Activated CD8-positive, alpha-beta memory T cell treated with anti-CD3 and anti-CD28 coated beads for 36 hours (primary cell): ENCODE measurements around the gene KCNQ4. TPM values are rescaled to one million over a fixed set of nuclear protein-coding genes. Genes with fewer than 3 reads are reported as not detected.

Source experiments
- CTCF ChIA-PET: fragments of 350-600 bp; sonication (Branson Sonifier 250); formaldehyde crosslinking; loops from one replicate; lab custom pipeline; 2021; ENCODE audit warnings: antibody characterized with exemption; lab: Charles Lee
- POLR2A ChIA-PET: fragments of 350-600 bp; sonication (Branson Sonifier 250); formaldehyde crosslinking; loops from one replicate; lab custom pipeline; 2021; ENCODE audit warnings: antibody characterized with exemption; lab: Charles Lee
- total RNA-seq, 2 experiments: library from RNA; stranded (reverse); gene quantifications; one replicate each; pipeline ENCODE4 v1.2.3, GENCODE V29; 2021

The KCNQ4 gene
- under 1 TPM; 0.17 to 0.25 TPM for total RNA-seq

DNA sequence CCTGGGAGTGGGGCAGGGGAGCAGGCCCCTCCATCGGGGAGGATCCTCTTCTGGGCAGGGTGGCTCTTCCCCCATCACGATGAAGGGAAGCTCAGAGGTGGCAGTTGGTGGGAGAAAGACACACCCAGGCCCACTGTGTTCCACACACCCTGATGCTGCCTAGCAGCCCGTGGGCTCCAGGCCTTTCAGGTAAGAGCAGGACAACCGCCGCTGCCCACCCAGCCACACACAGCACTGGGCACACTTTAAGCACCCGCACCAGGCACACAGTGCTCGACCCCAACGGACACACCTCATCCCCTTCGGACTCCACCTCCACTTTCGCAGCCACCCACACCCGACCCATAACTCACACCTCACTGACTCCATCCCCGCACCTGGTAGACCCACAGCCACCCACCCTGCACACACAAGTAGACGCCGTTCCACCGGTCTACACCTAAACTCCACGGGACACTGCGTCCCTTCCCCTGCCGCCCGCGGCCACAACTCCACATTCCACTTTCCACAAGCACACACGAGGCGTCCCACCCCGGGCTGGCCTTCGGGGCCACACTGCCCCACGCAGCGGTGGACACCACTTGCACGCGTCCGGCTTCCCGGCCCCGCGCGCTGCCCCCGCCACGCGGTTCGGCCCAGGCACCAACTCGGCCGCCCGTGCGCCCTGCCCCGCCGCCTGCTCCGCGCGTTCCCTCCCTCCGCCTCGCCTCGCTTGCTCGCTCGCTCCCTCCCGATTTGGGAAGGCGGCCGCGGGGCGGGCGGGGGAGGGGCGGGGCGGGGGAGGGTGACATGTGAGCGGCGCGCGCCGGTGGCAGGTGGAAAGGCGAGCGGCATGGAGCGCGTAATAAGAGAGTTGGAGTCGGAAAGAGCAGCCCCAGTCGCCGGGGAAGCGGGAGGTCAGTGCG is at the start of gene KCNQ4:
KCNQ4 (plus strand) TSS at position 787 of the 905 bp plus-strand sequence. CDS start 307 bp downstream, outside the sequence.
- ChIA-PET CTCF (interaction anchor here (1.1 kb wide), 2 partner anchors 10 to 166 kb away, joined by 3 read pairs; no protein-coding TSS in a partner anchor), POLR2A (no interaction called here)

DNA sequence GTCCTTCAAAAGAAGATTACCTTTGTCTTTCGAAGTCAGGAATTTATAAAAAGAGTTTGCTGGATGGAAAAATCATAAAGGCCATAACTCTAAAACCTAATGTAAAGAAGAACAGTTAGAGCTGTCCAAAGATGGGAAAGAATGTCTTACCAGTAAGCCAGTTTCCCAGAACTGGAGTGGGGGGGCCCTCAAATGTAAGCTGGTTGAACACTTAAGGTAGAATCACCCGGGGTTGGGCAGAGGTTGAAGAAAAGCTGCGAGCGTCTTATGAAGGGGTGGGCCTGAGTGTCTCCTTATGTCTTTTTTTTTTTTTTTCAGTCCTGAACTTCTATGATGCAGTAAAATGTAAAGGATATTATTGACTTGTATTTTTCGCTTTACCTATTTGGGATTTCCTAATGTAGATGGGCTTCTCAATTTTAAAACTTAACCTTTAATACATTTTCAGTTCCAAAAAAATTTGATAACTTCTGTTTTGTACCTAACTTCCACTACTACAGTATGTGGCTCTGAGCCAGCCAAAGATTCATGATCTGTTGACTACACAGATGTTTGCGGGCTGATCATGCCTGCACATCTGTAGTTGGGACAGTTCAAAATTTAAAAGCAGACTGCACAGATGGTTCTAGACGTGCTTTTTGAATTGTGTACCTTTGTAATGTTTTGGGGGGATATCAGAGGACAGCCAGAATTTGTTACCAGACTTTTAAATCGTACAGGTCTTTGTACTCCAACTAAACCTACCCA is 48.5 kb upstream of the KCNQ4 start:
- CTCF ChIA-PET = no interaction called here

DNA sequence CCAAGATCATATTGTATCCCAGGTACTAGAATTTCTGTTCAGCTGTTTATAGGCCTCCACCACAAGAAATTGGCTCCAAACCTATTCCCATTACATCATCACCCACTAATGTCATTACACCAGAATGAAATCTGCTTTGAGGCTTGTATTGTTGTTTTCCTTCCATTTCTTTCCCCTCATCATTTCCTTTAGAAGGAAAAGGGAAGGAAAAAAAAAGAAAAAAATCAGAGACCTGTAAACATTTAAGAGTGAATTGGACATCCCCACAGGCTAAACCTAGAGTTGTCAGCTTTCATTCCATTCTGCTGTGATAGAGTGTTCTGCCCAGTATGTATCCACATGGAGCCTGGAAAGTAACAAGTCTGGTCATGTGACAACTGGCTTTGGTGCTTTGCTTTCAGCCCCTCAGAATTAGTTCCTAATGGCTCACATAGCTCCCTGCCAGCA is 47.5 kb upstream of the KCNQ4 start:
- ChIA-PET CTCF (no interaction called here), POLR2A (no interaction called here)

More for the DNA sequence above, 48.5 kb upstream of the KCNQ4 start:
- POLR2A ChIA-PET = no interaction called here

DNA sequence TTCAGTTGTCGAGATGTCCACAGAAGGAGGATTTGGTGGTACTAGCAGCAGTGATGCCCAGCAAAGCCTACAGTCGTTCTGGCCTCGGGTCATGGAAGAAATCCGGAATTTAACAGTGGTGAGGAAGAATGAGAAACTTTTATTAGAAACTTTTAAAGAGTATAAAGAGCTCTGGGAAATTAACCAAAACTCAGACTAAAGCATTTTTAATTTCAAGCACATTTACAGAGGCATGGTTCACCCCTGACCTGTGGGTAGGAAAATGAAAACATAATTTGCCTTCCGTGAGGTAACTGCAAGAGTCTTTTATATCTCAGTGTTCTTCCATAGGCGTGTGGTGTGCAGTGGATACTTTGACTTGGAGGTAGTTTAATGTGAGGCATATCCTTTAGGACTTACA is 44.8 kb upstream of the KCNQ4 start:
- POLR2A ChIA-PET = no interaction called here
- CTCF ChIA-PET = no interaction called here

DNA sequence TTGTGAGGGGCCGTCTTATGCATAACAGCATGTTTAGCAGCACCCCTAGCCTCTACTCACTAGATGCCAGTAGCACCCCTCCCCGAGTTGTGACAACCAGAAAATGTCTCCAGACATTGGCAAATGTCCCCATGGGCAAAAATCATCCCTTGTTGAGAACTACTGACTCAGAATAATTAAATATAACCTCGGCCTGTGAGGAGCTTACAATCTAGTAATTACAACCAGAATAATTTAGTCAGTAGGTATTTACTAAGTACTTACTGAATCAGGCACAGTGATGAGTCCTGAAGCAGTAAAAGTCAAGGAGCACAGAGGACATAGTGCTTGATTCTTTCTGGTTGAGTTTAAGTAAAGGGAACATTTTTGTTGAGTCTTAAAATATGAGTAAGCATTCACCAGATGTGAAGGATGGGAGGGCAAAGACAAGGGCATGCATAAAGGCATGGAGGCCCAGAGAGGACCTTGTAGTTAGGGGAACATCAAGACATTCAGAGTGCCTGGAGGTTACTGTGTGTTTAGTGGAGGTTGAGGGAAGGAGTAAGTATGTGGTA is 44.1 kb upstream of the KCNQ4 start:
- ChIA-PET CTCF (no interaction called here), POLR2A (no interaction called here)

DNA sequence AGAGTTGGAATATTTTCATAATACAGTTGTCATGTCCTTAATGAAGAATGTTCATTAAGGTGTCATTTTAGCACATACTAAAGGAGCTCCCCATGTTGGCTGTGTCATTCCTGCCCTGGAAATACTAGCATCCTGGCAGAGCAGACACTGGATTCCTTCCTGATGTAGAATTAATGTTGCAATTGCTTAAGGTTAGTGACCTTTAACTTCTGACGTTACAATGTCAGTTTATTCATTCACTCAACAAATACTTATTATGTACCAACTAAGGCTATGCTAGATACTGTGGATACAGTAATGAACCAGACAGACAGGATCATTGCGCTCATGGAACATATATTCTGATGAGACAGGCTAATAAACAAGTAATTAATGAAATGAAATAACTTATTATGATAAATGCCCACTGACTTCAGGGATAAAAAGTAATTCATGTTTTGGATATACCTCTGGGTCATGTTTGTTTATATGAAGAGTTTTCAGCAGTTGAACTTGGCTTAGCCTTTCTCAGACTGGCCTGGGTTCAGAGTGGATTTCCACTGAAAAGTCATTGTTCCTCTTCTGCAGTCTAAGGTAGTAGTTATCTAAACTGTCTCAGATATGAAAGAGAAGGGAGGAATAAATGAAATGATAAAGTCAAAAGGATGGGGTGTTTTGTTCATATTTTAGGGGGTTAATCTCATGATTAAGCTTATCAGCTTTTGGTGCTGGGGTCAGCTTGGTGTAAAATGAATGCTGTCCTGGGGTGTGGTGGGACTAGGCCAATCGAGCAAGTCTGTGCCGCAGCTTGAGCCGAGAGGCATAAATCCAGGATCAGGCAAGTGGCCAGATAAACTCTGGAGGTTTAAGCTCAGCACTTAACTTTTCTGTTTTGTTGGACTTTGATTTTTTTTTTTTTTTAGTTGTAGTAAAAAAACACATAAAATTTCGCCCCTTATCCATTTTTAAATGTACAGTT is 43.3 kb upstream of the KCNQ4 start:
- POLR2A ChIA-PET = no interaction called here
- CTCF ChIA-PET = no interaction called here

DNA sequence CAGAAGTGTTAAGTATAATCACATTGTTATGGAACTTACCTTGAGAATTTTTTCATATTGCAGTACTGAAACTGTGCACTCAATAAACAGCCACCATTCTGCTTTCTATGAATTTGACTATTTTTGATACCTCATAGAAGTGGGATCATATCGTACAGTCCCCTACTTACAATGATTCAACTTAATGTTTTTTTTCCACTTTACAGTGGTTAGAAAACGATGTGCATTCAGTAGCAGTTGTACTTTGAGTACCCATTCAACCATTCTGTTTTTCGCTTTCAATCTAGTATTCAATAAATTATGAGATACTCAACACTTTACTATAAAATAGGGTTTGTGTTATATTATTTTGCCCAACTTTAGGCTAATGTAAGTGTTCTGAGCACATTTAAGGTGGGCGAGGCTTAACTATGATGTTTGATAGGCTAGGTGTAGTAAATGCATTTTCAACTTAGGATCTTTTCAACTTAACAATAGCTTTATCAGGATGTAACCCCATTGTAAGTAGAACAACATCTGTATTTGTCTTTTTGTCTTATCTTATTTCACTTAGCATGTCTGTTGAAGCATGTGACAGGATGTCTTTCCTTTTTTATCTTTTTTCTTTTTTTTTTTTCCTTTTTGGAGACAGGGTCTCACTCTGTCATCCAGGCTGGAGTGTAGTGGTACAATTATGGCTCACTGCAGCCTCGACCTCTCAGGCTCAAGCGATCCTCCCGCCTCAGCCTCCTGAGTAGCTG is 42.4 kb upstream of the KCNQ4 start:
- CTCF ChIA-PET = no interaction called here

DNA sequence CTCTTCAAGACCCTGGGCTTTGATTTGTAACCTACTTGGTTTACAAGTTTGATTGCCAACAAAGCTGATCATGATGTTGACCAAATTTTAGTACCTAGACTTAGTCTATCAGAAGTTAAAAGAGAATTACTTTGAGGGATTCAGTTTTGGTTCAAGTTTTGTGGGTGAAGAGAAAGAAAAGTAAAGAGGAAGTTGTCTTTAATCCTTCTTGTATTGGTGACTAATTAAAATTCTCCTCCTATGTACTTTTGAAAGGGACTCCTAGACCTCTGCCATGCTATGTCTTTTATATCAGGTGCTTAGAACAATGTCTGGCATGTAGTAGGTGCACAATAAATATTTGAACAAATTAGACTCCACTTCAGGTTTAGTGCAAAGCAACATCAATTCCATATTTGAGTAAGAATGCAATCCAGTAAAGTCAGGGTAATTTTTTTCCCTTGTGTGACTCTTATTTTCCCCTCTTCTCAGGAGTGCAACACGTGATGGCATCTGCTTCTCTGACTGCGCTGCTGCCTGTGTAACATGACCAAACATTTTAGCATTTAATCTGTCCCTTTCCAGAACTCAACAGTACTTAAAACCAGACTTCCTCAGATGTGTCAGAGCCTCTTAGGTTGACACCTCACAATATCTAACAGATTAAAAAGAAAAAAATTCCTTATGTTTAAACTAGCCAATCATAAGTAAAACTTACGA is 41.1 kb upstream of the KCNQ4 start:
- ChIA-PET CTCF (no interaction called here), POLR2A (interaction anchor here (0.6 kb wide), 1 partner anchor 53 kb away, joined by 3 read pairs; no protein-coding TSS in a partner anchor)

More for the DNA sequence above, 42.4 kb upstream of the KCNQ4 start:
- POLR2A ChIA-PET = no interaction called here

DNA sequence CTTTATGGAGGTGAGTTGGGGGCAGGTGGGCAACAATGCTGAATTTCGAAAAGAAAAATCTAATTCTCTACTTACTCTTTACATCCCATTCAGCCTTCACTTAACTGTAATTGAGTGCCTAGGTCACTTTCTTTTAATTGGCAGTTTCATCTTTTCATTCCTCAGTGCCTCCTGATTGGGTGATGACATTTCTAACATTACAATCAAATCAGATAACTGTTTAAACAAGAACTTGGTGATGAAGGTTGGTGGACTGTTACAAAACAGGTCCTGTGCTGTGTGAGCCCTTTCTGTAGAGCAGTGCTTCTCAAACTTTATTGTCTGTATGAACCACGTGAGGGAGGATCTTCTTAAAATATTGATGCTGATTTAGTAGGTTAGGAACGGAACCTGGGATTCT is 40.1 kb upstream of the KCNQ4 start:
- CTCF ChIA-PET = interaction anchor here (1.1 kb wide), 1 partner anchor 11 kb away, joined by 3 read pairs; no protein-coding TSS in a partner anchor
- POLR2A ChIA-PET = no interaction called here

DNA sequence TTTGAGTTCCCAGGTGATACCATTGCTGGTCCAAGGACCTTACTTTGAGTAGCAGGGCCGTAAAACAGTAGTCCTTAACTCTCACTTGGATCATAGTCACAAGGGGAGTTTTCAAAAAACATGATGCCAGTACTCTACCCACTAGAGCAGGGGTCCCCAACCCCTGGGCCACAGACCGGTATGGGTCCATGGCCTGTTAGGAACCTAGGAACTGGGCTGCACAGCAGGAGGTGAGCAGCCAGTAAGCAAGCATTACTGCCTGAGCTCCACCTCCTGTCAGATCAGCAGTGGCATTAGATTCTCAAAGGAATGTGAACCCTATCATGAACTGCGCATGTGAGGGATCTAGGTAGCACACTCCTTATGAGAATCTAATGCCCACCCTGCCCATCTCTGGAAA is 39.7 kb upstream of the KCNQ4 start:
- POLR2A ChIA-PET = no interaction called here
- CTCF ChIA-PET = interaction anchor here (1.1 kb wide), 1 partner anchor 12 kb away, joined by 3 read pairs; no protein-coding TSS in a partner anchor

DNA sequence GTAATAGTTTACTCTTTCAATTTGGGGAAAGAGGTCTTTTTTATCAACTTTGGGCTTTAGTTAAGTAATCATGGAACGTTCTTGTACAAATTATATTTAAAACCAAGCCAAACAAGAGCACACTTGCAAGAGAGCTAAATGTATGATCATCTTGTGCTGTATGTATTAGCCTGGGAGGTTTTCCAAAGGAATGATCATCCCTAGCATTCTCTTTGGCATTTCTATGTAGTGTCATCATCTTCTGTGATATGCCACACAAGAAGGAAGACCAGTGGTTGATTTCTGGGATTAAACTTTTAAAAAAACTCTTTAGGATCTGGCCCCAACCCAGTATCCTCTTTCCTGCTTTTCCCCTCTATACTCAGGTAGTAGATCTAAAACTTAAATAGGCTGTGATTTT is 38.4 kb upstream of the KCNQ4 start:
- POLR2A ChIA-PET = interaction anchor here (0.5 kb wide), 1 partner anchor 1349 kb away, joined by 4 read pairs; no protein-coding TSS in a partner anchor
- CTCF ChIA-PET = no interaction called here

DNA sequence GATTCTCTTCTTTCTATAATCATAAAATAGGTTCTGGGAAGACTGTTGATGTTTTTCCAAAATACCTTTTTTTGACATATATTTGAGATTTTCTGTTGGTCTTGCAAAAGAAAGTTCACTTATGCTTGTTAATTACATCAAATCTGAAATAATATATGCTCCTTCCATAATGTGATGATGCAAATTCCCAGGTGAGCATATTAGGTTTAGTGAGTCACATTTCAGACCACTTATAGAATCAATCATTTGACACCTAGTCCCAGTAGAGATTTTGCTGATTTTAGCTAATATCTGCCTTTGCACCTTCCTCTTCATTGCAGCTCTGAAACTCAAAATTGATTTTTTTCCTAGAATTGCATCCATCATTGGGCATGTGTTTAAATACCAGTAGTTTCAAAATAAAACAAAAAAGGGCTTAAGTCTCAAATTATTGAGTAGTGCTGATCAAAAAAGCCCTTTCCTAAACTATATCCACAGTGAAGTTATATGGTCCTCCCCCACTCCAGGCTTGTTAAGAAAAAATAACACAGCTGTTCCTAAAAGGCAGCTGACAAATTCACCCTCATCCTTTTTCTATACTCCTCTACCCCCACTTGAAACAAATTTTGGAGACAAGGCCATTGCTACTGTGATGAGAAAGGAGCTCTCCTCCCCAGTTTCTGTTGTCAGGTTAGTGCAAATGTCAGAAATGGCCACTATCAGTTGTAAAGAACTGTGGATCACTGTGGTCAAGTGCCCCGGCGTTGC is 37.1 kb upstream of the KCNQ4 start:
- POLR2A ChIA-PET = no interaction called here
- CTCF ChIA-PET = no interaction called here

DNA sequence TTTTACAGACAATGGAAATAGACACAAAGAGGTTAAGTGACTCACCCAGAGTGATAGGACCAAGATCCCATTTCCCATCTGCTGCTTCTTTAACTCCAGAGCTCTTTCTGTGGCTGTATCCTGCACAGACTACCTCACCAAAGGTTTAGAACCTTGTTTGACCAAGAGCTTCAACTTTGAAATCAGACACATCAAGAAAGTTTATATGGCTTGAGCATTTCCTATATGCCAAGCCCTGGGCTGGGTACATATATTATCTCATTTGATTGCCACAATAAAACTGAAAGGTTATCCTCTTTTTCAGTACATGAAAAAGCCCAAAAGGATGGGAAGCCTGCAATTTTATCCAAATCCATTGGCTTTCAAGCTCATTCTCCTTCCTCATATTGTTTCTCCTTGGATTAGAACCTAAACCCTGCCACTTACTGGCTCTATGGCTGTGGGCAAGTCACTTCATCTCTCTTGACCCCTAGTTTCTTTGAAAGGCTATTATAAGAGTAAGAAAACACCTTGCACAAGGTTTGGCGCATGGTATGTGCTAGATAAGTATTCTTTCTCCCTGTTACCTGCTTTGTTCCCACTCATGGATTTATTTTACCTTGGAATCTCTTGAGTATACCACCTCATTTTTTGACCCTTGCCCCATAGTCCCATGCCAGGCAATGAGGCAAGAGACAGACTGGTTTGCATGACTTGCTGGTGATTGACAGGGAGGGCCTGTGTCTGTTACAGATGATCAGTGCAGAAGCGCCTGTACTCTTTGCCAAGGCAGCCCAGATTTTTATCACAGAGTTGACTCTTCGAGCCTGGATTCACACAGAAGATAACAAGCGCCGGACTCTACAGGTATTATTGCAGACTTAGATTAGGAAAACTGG is 34.5 kb upstream of the KCNQ4 start:
- POLR2A ChIA-PET = no interaction called here
- CTCF ChIA-PET = no interaction called here

DNA sequence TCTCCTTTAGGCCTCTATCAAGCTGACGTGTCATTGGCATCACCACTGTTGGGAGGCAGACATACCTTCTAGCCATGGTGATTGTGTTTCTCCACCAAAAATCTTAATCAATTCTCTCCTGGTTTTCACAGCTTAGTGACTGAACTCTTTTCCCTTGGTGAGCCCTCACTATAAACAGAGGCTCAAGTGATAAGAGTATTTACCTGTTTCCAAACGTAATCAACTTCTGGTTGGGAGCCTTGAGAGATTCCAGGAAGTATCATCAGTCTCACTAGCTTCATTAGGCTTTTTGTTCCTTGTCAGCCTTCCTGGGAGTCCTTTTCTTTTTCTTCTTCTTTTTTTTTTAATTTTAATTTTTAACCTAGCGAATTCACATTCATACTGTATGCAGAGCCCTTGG is 33.8 kb upstream of the KCNQ4 start:
- CTCF ChIA-PET = no interaction called here

DNA sequence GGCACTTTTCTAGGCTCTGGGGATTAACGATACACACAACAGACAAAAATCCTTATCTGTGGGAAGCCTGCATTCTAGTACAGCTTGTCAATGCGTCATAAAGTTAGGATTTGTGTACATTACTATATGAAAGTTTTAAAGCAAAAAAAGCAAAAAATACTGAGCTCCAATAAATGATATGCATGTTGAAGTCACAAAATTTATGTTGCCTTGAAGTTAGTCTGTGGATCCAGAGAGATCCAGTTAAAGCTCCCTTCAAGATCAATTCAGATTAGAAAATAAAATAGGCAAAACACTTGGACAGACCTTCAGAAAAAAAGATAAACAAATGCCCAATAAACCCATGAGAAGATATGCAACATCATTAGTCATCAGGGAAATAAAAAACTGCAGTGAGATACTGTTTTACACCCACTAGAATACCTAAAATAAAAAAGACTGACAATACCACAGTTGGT is 33.1 kb upstream of the KCNQ4 start:
- ChIA-PET CTCF (no interaction called here), POLR2A (no interaction called here)

More for the DNA sequence above, 33.8 kb upstream of the KCNQ4 start:
- POLR2A ChIA-PET = no interaction called here

DNA sequence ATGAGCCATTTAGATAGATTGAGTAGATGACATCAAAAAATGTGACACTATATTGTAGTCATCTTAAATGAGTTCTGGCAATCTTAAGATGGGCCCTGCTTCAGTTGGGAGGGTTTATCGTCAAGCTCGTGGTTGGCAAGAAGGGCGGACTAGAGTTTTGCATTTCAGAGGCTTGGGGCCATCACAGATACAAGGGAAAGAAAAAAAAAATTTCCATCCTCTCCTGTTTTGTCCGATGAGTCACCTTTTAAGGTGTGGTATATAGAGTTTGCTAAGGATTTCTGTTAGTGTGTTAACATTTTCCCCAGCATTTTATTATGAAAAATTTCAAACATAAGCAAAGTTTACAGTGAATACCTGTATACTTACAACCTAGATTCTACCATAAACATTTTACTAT is 31.8 kb upstream of the KCNQ4 start:
- CTCF ChIA-PET = no interaction called here
- POLR2A ChIA-PET = no interaction called here
